Loucy (cell line): ENCODE data around the gene RAD51B.
A peak's percentile ranks its signal among the peaks of the same experiment; 100 is the strongest.

Experiments used
- H2AFZ ChIP-seq: fragments of 200-600 bp; sonication (generic); 2 replicates; pipeline ENCODE4 v1.6.0; 2016; ENCODE audit warnings: antibody characterized with exemption, mild to moderate bottlenecking, low read length, moderate library complexity
- H3F3A ChIP-seq: fragments of 200-600 bp; 2 replicates; pipeline ENCODE4 v1.6.0; 2016; ENCODE audit warnings: antibody characterized with exemption, low read depth, mild to moderate bottlenecking
- H3K27me3 ChIP-seq: fragments of 200-600 bp; sonication (generic); 2 replicates; pipeline ENCODE4 v1.6.1; 2014; ENCODE audit warnings: low read length, mild to moderate bottlenecking; ENCODE audit not compliant: insufficient read depth, poor library complexity, severe bottlenecking
- H3K36me3 ChIP-seq: fragments of 200-600 bp; sonication (generic); 2 replicates; pipeline ENCODE4 v1.6.1; 2016; ENCODE audit warnings: low read length; ENCODE audit not compliant: insufficient read depth
- H3K4me1 ChIP-seq: fragments of 200-600 bp; sonication (generic); 2 replicates; pipeline ENCODE4 v1.5.1; 2014; ENCODE audit warnings: low read length, mild to moderate bottlenecking; ENCODE audit not compliant: insufficient read depth, poor library complexity, severe bottlenecking
- H3K4me2 ChIP-seq: fragments of 200-600 bp; sonication (generic); 2 replicates; pipeline ENCODE4 v1.6.0; 2014; ENCODE audit warnings: antibody characterized with exemption, low read length, low read depth, mild to moderate bottlenecking; ENCODE audit not compliant: poor library complexity, severe bottlenecking
- H3K4me3 ChIP-seq: fragments of 200-600 bp; sonication (generic); 2 replicates; pipeline ENCODE4 v1.5.1; 2014; ENCODE audit warnings: low read length, mild to moderate bottlenecking, mixed read lengths; ENCODE audit not compliant: poor library complexity, severe bottlenecking
- H3K79me2 ChIP-seq: fragments of 200-600 bp; sonication (generic); 2 replicates; pipeline ENCODE4 v1.6.1; 2014; ENCODE audit warnings: low read length; ENCODE audit not compliant: insufficient read depth
- H3K9ac ChIP-seq: fragments of 200-600 bp; sonication (generic); 2 replicates; pipeline ENCODE4 v1.6.0; 2014; ENCODE audit warnings: mild to moderate bottlenecking, low read depth, low read length, moderate library complexity; ENCODE audit not compliant: poor library complexity, severe bottlenecking
- H3K9me2 ChIP-seq: fragments of 200-600 bp; sonication (generic); replicated peaks from 2 replicates; pipeline ENCODE4 v1.6.1; 2016; ENCODE audit warnings: low read depth, low read length, mixed read lengths
- H3K9me3 ChIP-seq: fragments of 200-600 bp; sonication (generic); 2 replicates; pipeline ENCODE4 v1.6.1; 2014; ENCODE audit warnings: mild to moderate bottlenecking, antibody characterized with exemption, low read length, low read depth; ENCODE audit not compliant: insufficient read depth
- H4K20me1 ChIP-seq: fragments of 200-600 bp; sonication (generic); 2 replicates; pipeline ENCODE4 v1.6.0; 2014; ENCODE audit warnings: antibody characterized with exemption, low read length, mild to moderate bottlenecking; ENCODE audit not compliant: insufficient read depth, poor library complexity, severe bottlenecking
- EZH2phosphoT487 ChIP-seq: fragments of 200-600 bp; IDR thresholded peaks from 2 replicates; pipeline ENCODE4 v1.6.1; 2018; ENCODE audit warnings: antibody characterized with exemption, mild to moderate bottlenecking, moderate library complexity, borderline replicate concordance
- TF ChIP-seq, protein P1 (sequence below): fragments of 200-600 bp; sonication (generic); conservative IDR thresholded peaks from 2 replicates; pipeline ENCODE4 v1.5.1; 2014; ENCODE audit warnings: mild to moderate bottlenecking, antibody characterized with exemption, low read length

Gene RAD51B

DNA sequence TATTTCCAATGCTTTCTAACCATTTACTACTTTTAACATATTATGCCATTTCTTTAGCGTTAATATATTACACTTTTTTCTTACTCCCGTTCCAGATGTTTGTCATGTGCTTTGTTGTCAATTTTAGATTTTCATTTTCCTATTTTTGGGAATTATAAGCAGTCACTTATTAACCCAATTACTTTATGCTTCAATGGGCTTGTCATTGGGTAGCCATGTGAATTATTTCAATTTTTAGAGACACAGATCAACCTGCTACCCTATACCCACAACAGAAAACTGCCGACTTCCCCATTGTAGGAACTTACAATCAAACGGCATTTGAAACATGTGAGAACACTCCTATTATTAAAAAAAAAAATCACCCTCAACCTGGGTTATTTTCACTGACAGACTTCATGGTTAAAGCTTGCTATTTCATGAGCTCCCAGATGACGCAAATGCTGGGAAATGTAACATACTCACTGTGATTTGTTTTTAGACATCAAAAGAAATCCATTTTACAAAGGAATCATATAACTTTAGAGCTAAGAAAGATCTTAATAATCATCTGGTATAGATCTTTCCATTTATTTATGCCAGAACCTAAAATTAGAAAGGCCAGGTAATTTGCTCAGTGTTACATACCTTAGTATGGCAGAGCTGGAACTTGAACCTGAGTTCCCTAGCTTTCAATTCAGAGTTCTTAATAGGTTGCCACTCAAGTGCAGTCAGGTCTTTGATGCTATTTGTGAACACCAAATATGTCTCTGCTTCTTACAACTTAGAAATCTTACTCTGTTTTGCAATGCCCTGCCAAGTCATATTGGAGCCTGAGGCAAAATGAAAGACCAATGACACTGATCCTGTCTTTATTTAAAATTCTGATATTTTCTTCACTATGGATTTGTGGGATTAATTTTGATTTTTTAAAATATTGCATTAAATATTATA, 340.4 kb downstream of the RAD51B start:
- no peak overlapping the region for H3K9ac ChIP-seq
- H3K4me2 ChIP-seq, result no peak overlapping the region
- TF ChIP-seq, protein P1, sequence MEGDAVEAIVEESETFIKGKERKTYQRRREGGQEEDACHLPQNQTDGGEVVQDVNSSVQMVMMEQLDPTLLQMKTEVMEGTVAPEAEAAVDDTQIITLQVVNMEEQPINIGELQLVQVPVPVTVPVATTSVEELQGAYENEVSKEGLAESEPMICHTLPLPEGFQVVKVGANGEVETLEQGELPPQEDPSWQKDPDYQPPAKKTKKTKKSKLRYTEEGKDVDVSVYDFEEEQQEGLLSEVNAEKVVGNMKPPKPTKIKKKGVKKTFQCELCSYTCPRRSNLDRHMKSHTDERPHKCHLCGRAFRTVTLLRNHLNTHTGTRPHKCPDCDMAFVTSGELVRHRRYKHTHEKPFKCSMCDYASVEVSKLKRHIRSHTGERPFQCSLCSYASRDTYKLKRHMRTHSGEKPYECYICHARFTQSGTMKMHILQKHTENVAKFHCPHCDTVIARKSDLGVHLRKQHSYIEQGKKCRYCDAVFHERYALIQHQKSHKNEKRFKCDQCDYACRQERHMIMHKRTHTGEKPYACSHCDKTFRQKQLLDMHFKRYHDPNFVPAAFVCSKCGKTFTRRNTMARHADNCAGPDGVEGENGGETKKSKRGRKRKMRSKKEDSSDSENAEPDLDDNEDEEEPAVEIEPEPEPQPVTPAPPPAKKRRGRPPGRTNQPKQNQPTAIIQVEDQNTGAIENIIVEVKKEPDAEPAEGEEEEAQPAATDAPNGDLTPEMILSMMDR, result no peak
- TF ChIP-seq EZH2phosphoT487, result no peak
- no peaks in the 10 kb centered on the region for H4K20me1 ChIP-seq
- H3K4me3 ChIP-seq, result no peak overlapping the region
- peaks cover 66% of the 10 kb centered on the region for H3K4me1 ChIP-seq
- no peaks in the 10 kb centered on the region for H3K9me2 ChIP-seq
- no peaks in the 10 kb centered on the region for H3K27me3 ChIP-seq
- no peaks in the 10 kb centered on the region for H3K79me2 ChIP-seq
- H3F3A ChIP-seq, result no peaks in the 10 kb centered on the region
- no peak overlapping the region; the same call in 1 of the 2 replicates for H2AFZ ChIP-seq
- H3K36me3 ChIP-seq, result no peaks in the 10 kb centered on the region
- no peaks in the 10 kb centered on the region for H3K9me3 ChIP-seq

DNA sequence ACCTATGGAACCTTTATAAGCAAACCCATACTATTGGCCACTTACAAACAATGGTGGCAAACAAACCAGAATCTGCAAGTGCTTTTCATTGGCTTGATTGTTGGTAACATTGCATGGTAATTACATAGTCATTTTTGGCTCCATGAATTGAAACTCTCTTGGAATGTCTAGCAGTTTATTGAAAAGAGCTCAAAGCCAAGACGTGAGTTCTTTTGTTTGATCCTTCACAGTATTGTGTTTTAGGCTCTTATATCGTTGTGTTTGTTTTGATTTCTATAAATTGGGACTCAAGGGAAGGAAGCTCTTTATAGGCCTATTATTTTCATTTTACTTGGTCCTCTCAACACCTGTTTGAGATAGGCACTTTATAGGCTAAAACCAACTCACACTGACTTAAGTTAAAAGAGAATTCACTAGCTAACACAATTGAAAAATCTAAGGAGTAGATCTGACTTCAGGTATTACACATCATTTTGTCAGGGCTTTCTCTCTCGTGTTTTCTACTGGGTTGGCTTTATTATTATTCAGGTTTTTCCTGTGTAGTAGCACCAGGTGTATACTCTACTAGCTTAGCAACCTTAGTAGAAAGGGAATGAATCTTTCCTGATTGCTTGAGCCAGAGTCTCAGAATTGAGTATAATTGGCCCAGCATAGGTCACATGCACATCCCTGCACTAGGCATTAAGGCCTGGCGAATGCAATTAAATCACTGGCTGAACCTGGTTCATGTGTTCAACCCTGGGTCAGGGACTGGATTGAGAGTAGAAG, 341.4 kb downstream of the RAD51B start:
- H3K9me3 ChIP-seq, result no peaks in the 10 kb centered on the region
- H3K36me3 ChIP-seq, result no peaks in the 10 kb centered on the region
- no peaks in the 10 kb centered on the region for H4K20me1 ChIP-seq
- no peaks in the 10 kb centered on the region for H3K9me2 ChIP-seq
- no peak overlapping the region for H2AFZ ChIP-seq
- H3F3A ChIP-seq, result no peaks in the 10 kb centered on the region
- no peak overlapping the region for H3K9ac ChIP-seq
- H3K4me3 ChIP-seq, result no peak overlapping the region
- TF ChIP-seq, protein P1, result no peak
- no peak for TF ChIP-seq EZH2phosphoT487
- no peaks in the 10 kb centered on the region for H3K27me3 ChIP-seq
- H3K4me1 ChIP-seq, result peaks cover 71% of the 10 kb centered on the region
- H3K4me2 ChIP-seq, result peak overlapping the region; percentile 4
- no peaks in the 10 kb centered on the region for H3K79me2 ChIP-seq

DNA sequence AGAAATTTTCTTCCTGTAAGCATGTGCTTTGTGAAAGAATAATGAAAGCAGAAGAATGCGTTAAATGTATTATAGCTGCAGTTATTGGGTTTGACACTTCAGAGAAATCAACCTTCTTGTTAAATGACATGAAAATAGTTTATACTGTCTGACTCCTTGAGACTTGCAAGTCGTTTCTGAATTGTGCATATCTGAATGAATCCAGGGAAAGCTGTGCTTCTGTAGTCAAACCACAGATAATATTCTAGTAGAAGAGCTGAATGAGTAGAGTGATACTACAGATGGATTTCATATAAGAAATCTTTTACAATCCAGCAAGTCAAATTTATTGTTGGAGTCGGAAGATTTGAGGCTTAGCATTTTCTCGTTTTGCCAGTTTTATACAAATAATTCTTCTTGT, 343.3 kb downstream of the RAD51B start:
- Histone ChIP-seq H3K4me1 (peaks cover 78% of the 10 kb centered on the region), H3K27me3 (no peaks in the 10 kb centered on the region), H4K20me1 (no peaks in the 10 kb centered on the region), H3K4me2 (no peak overlapping the region), H3K9me2 (no peaks in the 10 kb centered on the region), H2AFZ (no peak overlapping the region; the same call in 1 of the 2 replicates), H3F3A (peaks cover 3% of the 10 kb centered on the region; the same call in 1 of the 2 replicates), H3K4me3 (no peak overlapping the region), H3K9me3 (no peaks in the 10 kb centered on the region), H3K79me2 (no peaks in the 10 kb centered on the region), H3K9ac (no peak overlapping the region), H3K36me3 (no peaks in the 10 kb centered on the region)
- TF ChIP-seq EZH2phosphoT487, result no peak
- TF ChIP-seq, protein P1, result no peak
